Heart left ventricle (tissue), 13 donors: Measurements from ENCODE around the gene ACP6.

Source experiments
- POLR2A ChIP-seq, 2 donors: fragments of 450-650 bp; IDR thresholded peaks; one replicate each; pipeline ENCODE4 v1.6.1; 2017; ENCODE audit warnings: antibody characterized with exemption in 2 of 2, mild to moderate bottlenecking in 2 of 2, moderate library complexity in 2 of 2
- TF ChIP-seq, protein P1 (sequence below), 12 donors: fragments of 200-600 bp; sonication (generic) in 4 of 12; IDR thresholded peaks; one replicate each; pipeline versions ENCODE4 v1.5.0 to v1.8.0; 2018 to 2022; ENCODE audit warnings: antibody characterized with exemption in 12 of 12, mild to moderate bottlenecking in 5 of 12
- donor health status: ischemic (EF 13 %, LVEDD 7.1; RV severe dilation, severe dysfunction).
- donor health status: DM: no; HTN: yes; CAD: no.
- donor health status: DM: no; HTN: no; CAD: no.
- donor health status: ischemic (EF 25% LVEDD 6.9; RV normal size, moderate dysfunction).
- donor health status: ischemic (EF 25% LVEDD 5.7; RV mildly dilated, moderate dysfunction).
- donor health status: ischemic (EF 35%, LVEDD 5.7; RV mildly dilated, moderate dysfunction).
- donor health status: nonischemic (EF 11% LVEDD 7.7; RV severe dilation, severe dysfunction).
- donor health status: DM: yes; HTN: yes; CAD: no.
- donor health status: PGD.
- donor health status: ischemic (EF 29% LVEDD 5.4; RV normal size, mild dysfunction).
- donor health status: nonischemic (EF 23%, LVEDD 6.1; RV moderate dilation, normal function).

DNA sequence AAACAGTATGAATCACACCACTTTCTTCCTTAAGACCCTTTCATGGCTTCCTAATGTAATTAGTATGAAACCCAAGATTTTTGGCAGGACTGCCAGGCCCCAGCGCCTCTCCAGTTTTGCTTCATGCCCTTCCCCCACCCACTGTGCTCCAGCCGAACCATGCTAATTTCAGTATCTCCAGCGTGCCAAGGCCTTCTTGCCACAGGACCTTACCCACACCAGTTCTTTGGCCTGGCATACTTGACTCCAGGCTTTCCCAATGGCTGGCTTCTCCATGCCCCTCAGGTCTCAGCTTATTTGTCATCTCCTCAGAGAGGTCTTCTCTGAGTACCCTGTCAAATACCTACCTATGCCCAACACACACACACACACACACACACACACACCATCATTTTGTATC is 38.5 kb downstream of the ACP6 start:
- TF ChIP-seq POLR2A (IDR thresholded peaks at IDR 0.05), result no peak
- TF ChIP-seq, protein P1, sequence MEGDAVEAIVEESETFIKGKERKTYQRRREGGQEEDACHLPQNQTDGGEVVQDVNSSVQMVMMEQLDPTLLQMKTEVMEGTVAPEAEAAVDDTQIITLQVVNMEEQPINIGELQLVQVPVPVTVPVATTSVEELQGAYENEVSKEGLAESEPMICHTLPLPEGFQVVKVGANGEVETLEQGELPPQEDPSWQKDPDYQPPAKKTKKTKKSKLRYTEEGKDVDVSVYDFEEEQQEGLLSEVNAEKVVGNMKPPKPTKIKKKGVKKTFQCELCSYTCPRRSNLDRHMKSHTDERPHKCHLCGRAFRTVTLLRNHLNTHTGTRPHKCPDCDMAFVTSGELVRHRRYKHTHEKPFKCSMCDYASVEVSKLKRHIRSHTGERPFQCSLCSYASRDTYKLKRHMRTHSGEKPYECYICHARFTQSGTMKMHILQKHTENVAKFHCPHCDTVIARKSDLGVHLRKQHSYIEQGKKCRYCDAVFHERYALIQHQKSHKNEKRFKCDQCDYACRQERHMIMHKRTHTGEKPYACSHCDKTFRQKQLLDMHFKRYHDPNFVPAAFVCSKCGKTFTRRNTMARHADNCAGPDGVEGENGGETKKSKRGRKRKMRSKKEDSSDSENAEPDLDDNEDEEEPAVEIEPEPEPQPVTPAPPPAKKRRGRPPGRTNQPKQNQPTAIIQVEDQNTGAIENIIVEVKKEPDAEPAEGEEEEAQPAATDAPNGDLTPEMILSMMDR (IDR thresholded peaks at IDR 0.05), result no peak
